SKM-1 treated with dmso at 0.1 percent for 144 hours (cell line): ENCODE data around the gene IMMP2L.

Experiments used
- DNase-seq: peaks from one replicate; lab custom pipeline; 2025; ENCODE audit not compliant: unreplicated experiment; lab: John Stamatoyannopoulos, UW

The IMMP2L gene

DNA sequence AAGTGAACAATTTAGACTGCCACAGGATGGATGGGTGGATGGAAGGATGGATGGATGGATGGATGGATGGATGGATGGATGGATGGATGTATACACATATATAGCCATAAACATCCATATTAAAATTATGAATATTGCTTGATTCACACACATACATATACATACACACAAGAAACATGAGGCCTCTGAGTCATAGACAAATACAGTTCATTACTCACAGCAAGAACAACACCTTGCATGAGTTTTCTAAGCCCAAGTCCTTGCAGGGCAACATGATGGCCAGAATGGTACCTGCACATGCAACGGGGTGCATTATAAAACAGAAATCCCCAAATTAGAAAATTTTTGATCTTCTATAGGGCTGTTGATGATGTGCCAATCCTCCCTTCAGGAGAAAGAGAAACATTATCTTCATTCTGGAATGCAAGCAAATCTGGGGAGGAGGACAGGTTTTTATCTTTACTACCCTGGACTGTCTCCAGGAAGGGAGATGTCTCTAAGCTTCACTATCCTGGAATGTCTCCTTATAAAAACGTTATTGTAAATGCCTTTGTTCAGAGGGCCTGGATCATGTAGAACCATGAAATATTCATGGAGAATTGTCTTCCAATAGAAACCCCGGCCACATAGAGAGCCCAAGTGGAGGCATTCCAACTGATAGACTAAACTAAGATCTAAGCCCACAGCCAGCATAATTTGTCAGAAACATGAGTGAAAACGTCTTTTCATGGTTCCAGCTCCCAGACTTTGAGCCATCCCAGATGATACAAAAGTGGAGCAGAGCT lies 709.9 kb downstream of the IMMP2L start:
- no peak for DNase-seq

DNA sequence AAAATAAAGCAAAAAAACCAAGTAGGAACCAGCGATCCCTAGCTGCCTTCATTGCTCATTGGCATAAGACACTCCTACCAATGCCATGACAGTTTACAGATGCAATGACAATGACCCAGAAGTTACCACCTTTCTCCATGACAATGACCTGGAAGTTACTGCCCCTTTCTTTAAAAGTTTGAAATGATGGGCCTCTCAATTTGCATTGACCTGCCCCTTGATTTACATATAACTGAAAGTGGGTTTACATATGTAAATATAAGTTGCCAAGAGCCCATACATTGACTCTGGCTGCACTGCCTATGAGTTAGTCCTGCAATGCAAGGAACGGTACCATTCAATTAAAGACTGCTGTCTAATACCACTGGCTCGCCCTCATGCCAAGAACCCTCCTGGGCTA lies 712.1 kb downstream of the IMMP2L start:
- no peak for DNase-seq

DNA sequence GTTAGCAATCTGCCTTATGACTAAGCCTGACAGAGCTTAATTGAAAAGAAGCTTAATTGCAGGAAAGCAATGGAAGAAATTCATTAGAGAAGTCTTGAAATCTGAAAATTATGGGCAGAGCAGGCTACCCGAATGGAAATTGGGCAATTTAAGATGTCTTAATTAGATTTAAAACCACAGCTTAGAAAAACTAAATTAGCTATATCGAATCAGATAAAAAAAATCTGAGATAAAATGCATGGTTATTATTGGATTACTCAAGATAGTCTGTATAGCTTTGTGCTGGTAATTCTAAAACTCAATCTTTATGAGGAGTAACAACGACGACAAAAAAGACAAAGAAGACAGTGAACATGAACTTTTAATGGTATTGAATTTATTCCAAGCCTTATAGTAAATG lies 719.5 kb downstream of the IMMP2L start:
- no peak for DNase-seq

DNA sequence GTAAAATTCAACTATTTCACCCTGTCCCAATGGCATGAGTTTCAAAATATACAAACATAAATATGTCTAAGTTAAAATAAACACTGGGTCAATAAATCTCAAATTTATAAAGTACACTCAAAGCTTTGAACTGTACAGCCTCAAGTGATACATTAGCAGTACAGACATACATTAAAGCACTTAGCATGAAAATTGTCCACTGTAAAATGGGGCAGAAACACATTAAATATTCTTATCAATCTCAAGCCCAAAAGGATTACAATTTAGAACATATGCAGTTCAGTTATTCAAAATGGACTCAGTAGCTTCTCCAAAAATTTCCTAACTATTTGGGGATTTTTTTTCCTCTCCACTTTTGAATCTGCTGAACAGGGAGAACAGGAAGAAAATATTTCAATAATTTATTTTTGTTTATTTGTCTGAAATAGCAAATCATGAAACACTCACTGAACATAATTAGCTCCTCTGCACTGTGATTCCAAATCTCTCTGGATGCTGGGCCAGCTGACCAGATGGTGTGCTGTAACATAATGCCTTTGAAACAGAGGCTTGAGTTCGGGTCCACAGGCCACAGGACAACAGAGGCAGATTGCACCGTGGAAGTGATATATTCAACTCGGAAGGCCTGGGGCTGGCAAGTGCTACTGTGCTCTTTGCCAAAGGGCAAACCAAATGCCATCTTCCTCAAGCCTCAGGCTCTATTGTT lies 720.3 kb downstream of the IMMP2L start:
- no peak for DNase-seq

DNA sequence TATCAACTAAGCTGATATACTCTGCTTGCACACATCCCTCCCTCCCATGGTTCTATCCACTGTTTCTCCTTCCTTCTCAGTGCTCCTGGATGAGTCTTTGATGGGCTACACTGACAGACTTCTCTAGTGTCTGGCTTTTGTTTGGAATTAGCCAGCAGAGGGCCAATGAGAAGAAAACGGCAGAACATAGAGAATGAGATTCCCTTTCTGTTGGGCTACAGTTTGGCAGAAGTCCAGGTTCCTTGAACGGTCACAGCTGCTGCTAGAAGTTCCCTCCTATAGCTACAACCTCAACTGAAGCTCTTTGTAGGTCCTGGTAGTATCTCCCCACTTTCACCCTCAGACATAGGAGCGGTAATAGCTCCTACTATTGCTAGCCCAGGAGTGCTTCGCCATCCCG lies 722.4 kb downstream of the IMMP2L start:
- no peak for DNase-seq

DNA sequence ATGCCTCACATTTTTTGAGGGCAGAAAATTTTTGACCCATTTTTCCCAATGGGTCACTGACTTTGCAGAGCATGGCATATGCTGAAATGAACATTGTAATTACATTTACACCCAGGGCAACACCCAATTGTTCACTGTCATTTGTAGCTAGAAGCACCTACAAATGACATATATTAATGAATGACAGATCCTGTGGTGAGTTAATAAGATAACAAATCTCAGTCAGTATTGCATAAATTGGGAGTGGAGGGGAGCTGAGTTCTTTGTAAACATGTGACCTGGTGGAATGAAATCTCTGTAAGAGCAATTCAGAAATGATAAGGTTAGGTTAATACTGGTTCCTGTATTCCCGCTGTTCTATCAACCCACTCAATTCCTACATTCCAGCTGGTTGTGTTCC lies 726.4 kb downstream of the IMMP2L start:
- DNase-seq = no peak

DNA sequence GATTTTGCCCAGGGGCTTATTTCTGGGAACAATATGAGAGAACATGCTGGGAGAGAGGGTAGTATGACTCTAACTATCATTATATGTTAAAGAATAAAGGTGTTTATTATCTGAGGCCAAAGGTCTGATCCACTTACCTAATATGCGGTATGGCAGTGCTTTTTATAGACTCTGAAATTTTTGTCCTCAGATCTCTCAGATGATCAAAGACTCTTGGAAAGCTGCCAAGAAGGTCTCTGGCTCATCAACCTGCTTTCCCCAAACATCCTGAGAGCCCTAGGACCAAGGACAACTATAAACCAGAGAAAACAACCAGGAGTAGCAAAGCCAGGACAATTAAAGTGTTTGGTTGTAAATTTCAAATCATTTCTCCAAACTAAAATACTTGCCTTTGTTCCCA lies 727.1 kb downstream of the IMMP2L start:
- no peak for DNase-seq

DNA sequence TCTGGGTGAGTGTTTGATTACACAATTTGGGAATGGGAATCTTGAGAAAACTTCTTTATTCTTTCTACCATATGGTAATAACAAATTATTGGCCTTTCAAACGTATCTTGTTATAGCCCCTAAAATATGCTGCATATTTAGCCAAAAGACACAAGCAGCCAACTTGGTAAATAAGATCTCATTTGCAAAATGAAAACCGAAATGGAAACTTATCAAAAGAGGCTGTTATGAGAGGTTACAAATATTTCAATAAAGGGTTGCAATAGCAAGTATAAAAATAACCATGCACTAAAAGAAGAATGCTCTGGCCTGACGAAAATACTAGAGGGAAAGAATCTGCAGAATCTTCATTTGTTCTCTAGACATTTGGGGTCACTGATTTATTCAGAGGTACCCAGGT lies 730.9 kb downstream of the IMMP2L start:
- DNase-seq = no peak

DNA sequence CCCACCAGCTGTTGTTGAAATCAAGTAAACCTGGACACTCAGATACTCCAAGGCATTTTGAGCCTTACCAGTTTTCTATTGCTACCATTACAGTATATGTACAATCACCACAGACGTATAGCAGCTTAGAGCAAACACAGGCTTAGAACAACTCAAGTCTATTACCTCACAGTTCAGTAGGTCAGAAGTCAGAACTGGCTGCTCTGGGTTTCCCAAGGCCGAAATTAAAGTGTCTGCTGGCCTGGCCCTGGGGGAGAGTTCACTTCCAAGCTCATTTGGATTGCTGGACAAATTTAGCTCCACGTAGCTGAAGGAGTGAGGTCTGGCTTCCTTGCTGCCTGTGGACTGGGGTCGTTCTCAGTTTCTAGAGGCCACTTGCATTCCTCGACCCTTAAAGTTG lies 731.5 kb downstream of the IMMP2L start:
- no peak for DNase-seq

DNA sequence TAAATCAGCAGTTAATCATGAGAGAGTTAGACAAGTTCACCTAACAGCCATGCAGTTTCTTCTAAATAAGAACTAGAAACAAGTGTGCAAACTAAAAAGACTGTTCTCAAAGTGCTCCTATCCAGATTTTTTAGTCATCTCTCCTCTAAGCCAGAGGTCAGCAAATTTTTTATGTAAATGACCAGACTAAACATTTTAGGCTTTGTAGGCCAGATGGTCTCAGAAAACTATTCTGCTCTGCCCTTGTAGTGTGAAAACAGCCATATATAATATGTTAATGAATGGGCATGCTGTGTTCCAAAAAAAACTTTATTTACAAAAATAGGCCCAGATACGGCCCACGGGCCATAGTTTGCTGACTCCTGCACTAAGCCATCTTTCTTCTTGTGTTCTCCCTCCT lies 734.4 kb downstream of the IMMP2L start:
- DNase-seq = no peak

DNA sequence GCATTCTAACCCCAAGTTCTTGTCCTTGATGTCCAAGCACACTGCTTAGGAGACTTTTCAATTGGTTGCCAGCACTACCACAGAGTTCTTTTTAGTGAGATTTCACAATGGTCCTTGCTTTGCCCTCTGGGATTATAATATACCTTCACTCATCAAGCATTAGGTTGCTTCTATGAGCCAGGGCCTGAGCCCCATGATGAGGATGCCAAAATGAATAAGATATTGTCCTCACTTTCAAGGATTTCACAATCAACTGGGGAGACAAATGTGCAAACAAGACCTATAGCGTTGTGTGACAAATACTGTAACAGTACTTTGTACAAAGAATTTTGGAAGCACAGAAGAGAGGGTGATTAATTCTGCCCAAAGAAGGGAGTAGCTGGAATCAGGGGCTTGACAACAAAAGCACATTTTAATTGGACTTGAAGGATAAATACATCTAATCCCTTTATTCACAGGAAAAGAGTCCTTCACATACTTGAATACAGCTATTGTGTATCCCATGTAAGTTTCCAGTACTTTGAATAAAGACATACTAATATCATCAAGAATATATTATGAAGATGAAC lies 734.9 kb downstream of the IMMP2L start:
- DNase-seq = no peak

DNA sequence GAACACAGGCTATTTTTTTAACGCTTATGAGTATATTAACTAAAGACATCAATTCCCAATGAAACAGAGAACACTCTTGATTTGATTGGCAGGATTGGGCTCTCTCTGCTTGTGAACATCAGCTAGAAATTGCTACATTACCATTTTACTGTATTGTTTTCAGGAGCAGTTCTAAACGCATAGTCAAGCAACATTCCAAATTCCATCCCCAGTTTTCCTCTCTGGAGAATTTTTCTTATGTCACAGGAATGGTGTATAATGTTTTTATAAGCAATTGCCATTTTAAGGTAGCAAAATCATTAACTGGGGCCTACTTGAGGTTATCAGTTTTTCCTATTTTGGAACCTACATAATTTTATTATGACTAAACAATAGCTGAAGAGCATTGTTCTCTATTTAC lies 748.3 kb downstream of the IMMP2L start:
- no peak for DNase-seq

DNA sequence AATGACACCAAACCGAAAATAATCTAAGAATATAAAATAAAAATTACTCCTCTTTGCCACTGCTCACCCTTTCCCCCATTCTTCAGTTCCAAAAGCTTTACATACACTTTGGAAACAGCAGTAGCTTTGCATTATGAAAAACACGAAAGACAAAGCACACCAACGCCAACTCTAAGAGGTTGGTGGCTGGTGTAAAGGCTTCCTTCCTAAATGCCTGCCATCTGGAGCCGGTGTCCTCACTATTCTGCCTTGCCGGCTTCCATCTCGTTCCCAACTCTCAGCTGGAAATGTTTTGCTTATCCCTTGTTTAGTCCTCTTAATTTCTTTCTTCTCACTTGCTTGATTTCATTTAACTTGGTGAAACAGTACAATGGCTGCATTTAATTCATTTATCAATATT lies 752.5 kb downstream of the IMMP2L start:
- DNase-seq = no peak

DNA sequence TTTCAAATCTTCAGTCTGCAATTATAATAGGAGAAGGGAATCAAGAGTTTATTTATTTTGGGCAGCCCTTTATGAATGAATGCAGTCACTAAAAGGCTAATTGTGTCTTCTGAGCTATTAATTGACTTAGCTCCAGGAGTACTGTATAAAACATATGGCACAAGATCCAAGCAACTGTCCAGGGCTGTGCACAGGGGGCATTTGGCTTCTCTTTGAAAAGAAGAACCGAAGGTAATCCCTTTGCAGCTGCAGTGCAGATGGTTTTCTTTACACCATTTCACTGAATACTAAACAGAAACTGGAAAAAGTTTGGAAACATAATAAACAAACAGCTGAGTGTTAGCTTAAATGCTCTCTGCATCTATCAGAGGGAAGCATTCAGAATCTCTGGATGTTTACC lies 753.9 kb downstream of the IMMP2L start:
- no peak for DNase-seq

DNA sequence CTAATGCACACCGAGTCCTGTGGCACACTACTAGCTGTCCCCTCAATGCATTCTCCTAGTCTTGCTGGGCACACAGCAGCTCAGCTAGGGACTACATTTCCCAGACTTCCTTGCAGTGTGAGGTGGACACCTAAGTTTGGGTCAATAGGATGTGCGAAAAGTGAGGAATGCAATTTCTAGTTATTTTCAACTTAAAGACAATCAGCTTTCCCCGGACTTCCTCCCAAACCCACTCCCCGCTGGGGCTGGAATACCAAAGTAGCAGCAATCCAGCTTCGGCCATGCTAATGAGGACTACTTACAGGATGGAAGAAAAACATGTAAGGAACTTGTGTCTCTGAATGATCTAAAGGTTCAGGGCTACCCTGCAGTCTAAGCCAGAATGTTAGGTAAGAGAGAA lies 757.8 kb downstream of the IMMP2L start:
- no peak for DNase-seq

DNA sequence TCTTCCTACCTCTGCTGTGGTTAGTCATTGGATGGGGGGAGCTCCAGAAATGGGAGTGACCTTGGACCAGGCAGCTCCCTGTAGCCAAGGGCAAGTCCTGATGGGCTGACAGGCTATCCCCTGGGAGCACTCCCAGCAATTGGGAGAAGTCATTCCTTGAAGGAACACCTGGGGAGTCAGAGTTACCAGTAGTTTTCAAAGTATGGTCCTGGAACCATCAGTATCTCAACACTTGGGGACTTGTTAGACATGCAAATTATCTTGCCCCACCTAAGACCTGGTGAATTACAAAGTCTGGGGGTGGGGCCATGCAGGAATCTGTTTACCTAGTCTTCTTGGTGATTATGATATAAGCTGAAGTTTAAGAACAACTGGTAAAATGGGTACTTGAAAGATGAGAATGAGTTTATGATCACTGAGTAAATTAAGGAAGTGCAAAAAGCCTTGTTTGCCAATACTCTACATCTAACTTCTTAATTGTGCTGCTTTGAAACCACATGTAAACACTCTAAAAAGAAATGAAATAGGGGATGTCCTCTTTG lies 758.6 kb downstream of the IMMP2L start:
- no peak for DNase-seq

DNA sequence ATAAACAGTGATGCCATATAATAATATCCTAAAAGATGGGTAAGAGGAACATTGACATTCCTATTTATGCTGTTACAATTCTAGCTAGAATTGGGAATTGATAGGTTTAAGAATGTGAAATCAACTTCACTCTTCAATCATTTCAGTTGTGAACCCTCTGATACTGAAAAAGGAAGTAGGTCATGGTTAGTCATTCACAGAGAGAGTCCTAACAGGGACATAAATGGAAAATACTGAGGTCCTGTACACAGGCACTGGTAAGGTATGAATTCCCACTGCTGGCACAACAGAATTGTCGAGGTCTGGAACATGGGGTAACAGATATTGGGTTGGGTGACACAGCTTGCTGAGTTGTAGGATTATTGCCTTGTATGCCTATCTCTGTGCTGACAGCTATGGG lies 760.8 kb downstream of the IMMP2L start:
- no peak for DNase-seq

DNA sequence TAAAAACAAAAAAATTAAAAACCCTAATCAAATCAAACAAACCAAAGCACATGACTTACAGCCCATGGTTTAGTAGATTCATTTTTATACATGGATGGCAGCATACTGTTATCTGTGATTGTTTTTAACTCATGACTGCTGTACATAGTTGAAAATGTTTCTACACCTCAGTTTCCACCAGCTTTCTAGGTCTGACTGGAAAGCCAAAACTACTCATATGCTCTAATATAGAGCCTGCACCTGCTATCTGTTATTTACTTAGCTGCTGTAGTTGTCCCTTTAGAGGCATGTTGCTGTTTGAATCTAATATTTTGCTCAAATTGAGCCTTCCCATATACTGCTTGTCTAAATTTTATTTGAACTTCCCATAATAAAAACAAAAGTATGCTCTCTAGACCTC lies 761.3 kb downstream of the IMMP2L start:
- DNase-seq = no peak

DNA sequence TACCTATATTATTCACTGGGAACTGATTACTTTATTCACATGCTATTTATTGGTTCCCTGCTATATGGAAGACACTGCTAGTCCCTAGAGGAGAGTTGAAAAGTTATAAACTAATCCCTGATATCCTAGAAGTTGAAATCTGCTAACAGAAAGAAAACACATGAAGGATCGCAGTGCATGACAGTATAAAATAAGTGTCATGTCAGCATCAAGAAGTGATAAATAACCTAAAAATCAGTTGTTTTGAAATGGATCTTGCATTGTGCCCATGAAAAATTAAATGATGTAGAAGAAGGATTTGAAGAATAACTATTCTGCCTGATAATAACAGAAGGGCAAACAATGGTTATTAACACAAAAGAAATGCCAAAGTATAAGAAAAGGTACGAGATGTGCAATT lies 764.6 kb downstream of the IMMP2L start:
- DNase-seq = no peak

DNA sequence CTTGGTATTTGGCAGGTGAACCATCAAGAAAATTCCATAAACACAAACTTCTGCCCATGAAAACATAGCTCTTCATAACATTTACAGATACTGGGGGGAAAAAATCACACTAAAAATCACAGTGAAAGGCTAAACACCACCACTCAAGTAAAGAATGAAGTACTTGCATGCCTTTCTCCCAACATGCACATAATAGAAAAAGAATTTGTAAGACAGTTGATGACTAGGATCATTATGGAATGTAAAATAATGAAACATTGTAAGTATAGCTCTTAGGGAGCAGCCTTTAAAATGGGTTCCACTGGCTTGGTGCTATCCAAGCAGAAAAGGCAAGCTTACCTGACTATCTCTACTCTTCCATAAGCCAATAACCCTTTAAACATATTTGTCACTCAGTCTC lies 771.3 kb downstream of the IMMP2L start:
- DNase-seq = no peak

DNA sequence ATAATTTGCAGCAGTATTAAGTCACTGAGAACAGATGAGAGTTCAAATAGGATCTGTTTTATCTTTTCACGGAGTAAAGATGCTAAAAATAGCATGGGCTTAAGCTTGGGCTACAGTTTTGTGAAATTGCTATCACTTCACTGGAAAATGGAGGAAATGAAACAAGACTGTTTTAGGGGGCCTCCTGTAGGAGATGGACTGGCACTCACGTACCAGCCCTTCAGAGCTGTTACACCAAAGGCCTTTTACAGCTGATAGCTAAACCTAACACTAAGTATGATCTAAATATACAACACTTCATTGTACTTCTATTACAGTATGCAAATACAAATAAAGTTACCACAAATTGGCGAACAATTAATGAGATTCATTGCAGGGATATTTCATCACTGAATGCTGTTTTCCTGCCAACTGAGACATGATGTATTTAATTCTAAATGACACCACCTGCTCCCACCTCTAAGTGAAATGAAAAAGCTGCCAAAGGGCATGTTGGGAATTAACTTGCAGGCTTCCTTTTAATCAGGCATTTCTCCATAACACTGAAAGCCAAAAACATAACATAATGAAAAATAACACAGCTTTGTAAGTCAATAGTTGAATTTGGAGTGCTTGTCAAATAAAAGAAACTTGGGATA lies 775.8 kb downstream of the IMMP2L start:
- no peak for DNase-seq

DNA sequence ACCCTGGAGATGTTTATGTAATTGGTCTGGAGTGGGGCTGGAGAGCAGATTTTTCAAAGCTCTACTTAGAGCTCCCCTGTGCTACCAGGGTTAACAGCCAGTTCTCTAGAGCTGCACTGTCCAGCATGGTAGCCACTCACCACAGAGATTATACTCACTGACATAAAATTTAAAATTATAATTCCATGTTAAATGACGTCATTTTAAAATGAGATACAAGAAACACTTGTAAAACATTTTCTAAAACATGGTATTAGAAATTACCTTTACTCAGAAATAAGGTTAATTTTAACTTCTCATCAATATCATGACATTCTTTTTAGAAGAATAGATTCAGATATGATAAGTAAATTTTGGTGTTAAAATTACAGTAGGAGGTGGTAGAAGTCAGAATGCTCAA lies 777.5 kb downstream of the IMMP2L start:
- no peak for DNase-seq
